Keratinocyte (primary cell): Measurements from ENCODE around the gene CDH13.

Experiments
- CTCF ChIP-seq, 3 experiments: IDR thresholded peaks in 1 of 3; conservative IDR thresholded peaks in 1 of 3; optimal IDR thresholded peaks in 1 of 3; 2 replicates in 2 of 3; 3 replicates in 1 of 3; pipeline versions ENCODE3 to v1.5.1; 2011; ENCODE audit warnings: low read length in 3 of 3, mild to moderate bottlenecking in 3 of 3, moderate library complexity in 2 of 3, control low read depth in 1 of 3, inconsistent platforms in 1 of 3; ENCODE audit not compliant: insufficient read depth in 2 of 3; ENCODE audit errors: extremely low read depth in 1 of 3
- EZH2 ChIP-seq: IDR thresholded peaks from one replicate; pipeline ENCODE4 v1.6.1; 2012; ENCODE audit warnings: inconsistent platforms, mild to moderate bottlenecking, low read length, moderate library complexity

- TF ChIP-seq CTCF (optimal IDR thresholded peaks at IDR 0.05 in 1 of 3, IDR thresholded peaks at IDR 0.05 in 1 of 3, conservative IDR thresholded peaks at IDR 0.05 in 1 of 3; ENCODE audit: extremely low read depth in 1 of 3, insufficient read depth in 2 of 3, low read length in 3 of 3) (no peak), EZH2 (no peak)
Measured at GRCh38 chr16:83300326-83300725, 673.6 kb downstream of the CDH13 start.
